Activated CD4-positive, alpha-beta T cell treated with anti-CD3 and anti-CD28 coated beads, Interleukin-2, amount 50 U/mL, for 4 hours (primary cell): Measurements from ENCODE around the gene ILK.

Experiments
- DNase-seq, 2 experiments: peaks; one replicate each; pipeline ENCODE4 v3.0.0-alpha.2; 2020

ILK gene

DNA sequence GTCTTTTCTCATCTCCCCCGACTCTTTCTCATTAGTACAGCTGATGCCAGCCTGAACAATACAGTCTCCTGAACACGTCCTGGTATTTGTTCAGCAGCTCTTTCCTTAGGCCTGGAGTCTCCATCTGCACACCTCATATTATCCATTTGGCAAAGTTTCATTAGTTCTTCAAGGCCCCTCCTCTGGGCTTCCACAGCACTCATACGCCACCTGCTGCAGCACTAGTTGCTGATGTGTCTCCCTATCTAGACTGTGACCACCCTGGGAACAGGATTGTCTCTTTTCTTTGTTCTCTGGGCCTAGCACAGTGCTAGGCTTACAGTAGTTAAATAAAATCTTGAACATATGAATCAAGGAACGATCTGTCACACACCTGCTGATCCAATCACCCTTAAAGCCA lies 34.9 kb downstream of the ILK start:
- no peak for DNase-seq

DNA sequence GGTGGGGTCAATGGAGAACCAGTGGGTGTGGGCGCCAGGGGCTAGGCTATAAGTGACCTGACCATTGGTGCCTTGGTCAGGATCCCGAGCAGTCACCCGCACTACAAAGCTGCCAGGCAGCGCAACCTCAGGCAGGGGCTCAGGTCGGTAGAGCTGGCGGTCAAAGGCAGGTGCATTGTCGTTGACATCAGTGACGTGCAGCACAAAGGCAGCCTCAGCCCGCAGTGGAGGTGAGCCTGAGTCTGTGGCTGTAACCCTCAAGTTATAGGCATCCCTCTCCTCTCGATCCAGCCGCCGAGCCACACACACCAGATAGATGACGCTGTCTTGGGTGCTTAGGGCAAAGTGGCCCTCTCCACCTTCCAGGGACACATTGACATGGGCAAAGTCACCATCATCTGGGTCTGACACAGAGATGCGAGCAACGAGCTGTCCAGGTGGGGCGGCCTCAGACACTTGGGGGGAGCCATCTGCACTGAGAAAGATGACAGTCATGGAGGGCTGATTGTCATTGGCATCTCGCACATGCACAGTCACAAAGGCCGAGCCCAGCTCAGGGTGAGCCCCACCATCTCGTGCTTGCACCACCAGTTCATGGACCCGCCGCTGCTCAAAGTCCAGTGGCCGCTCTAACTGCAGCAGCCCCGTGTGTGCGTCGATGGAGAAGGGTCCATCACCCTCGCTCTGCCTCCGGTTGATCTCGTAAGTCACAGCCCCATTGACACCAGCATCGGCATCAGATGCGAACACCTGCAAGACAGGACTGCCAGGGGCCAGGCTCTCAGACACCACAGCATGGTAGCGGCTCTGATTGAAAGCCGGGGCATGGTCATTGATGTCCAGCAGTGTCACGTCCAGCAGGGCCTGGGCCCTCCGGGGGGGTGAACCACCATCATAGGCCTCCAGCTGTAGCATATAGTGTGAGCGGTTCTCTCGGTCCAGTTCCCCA lies 36.7 kb downstream of the ILK start:
- DNase-seq = no peak

DNA sequence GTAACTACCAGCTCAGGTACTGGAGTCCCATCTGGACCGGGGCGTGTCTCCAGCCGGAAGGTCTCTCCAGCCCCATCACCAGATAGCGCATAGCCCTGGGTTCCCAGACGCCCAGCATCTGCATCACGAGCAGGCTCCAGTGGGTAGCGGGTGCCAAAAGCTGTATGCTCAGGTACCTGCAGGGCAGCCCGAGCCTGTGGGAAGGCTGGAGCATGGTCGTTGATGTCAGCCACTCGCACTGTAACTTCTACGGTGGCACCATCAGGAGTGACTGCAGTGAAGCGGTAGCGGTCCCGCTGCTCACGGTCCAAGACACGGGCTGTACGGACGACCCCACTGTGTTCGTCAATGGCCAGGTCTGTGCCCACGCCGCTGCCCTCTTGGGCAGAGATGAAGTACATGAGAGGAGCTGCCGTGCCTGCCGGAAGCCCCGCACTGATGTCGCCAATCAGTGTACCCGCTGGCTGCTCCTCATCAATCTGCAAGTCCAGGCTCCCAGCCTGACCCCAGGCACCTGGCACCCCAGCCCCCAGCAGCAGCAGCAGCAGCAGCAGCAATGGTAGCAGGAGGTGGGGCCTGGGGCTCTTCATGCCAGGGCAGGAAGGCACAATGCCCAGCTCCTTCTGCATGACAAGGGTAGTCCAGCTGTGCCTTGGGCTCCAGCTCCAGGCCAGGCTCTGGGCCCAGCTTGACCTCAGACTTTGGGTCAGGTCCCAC lies 37.6 kb downstream of the ILK start:
- DNase-seq = no peak

DNA sequence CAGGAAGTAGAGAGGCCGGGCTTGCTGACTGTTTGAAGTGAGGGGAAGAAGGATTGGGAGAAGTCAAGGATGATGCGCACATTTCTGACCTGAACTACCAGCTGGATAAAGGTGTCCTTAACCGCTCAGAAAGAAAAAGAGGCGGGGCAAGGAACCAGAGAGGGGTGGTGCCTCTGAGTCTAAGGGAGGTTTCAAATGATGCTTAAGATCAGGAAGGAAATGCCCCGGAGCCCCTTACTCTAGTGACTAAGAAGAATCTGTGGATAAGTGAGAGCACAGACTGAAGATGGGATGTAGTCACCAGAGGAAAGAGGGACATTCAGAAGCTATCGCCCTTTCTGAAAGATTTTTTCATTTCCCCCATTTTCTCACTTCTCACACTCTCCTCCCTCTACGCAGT lies 39.4 kb downstream of the ILK start:
- DNase-seq = no peak

DNA sequence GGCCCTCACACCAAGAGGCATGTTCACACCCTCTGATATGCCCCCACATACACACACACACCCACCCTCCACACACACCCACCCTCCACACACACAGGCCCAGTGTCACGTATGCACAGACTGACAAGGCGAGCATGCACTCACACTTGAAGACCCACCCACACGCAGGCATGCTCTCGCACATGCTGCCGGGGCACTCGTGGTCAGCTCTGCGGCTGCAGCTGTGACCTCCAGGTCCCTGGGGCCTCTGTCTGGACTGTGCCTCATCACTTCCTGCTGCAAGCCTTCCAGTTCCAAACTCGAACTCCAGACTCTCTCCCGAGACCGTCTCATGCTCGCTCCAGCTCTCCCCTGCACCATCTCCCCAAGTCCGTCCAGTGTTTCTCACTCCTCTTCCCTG lies 42.5 kb downstream of the ILK start:
- no peak for DNase-seq

DNA sequence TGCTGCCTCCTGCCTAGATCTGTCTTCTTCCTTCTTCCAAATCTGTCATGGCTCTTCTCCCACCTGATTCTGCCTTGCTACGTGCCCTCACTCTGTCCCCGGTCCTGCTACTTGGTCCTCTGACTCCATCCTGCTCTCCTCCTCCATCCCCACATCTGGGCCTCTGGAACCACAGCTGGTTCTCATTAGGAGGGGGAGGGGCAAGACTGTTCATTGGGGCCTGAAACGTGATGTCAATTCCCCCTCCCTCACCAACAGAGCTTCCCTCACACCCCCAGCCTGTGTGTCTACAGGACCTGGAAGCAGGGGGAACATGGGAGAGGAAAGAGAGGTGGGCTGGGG lies 43.0 kb downstream of the ILK start:
- DNase-seq = no peak

DNA sequence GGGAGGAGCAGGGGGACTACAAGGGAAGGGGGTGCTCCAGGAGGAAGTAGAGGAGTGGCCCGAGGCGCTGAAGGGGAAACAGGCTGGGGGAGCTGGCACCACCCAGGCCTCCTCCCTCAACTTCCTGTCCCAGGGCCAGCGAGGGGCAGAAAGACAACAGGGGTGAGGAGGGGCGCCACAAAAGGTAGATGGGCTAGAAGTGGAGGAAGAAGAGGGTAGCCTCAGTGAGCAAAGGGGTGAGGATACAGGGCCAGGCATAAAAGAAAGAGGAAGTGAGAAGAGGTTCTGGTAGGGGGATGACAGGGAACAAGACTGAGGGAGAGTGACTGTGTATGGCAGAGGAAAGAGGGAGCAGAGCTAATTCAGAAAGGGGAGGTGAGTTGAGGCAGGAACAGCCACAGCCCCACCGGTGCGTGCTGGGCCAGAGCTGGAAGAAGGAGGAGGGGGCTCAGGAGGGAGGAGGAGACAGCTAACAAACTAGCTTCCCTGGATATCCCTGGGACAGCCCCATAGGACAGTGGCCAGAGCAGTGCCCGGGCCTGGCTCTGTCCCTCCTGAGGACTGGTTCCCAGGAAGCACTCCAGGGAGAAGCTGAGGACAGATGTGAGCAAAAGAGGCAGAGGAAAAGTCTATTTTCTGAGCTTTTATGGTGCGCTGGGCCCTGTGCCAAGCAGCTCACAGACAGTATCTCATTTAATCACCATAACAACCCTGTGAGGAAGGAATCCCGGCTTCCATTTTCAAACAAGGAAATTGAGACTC lies 43.5 kb downstream of the ILK start:
- DNase-seq = no peak

DNA sequence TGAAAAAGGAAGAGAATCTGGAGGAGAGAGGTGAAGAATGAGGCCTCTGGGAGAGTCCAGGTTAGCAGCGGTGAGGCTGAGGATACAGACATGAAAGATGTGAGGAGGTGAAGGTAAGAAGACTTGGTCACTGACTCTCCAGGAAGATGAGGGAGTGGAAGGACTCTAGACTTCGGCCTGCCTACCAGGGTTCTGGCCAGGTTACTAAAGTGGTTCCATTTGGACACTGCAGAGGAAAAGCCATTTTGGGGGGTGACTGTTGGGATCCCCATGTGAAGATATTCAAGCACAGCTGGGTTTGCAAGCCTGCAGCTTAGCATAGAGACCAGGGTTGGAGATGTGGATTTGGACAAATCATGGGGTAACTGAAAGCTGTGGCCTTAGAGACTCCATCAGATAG lies 44.3 kb downstream of the ILK start:
- DNase-seq = no peak

DNA sequence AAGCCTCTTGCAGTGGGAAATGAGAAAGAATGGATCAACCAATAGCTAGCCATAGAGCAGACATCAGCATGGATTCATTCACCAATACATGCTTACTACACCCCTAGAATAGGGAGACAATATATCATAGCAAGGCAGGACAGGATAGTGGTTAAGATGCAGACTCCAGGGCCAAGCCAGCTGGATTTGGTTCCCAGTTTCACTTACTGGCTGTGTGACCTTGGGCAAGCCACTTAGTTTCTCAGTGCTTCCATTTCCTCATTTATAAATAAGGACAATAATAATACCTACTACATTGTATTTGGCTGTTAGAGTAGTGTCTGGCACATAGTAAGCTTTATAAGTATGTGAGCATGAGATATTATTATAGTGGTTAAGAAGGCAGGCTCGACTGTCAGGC lies 44.9 kb downstream of the ILK start:
- DNase-seq = no peak

DNA sequence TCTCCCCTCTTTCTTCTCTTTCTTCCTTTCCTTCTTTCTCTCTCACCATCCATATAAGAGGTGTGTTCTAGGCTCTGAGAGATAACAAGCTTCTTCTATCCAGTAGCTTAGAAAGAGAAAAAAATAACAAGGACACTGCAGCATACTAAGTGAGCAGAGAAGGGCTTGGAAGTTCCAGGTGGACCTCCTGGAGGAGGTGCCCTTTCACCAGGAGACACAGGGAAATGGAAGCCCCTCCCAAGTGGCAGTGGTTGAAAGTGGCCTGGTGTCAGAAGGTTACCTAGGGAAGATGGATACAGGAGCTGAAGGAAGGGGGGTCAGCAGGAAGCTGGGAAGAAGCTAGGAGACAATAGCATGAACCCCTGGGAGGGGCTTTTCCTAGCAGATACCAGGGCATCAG lies 46.5 kb downstream of the ILK start:
- no peak for DNase-seq

DNA sequence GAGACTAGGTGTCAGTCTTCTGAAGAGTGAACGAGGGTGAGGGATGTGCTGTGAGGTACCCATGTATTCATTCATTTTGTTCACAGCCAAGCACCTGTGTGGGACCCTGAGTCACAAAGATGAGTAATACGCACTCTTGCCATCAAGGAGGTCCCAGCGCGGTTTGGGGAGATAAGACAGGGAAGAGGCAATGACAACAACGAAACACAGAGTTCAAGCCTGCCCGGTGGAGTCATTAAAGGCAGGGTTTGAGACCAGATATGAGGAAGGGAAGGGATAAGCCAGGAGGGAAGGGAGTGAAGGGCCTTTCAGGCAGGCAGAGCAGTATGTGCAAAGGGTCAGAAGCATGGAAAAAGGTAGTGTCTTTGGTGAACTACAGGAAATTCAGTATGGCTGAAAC lies 47.4 kb downstream of the ILK start:
- DNase-seq = peak in 1 of 2 experiments; percentile 12

DNA sequence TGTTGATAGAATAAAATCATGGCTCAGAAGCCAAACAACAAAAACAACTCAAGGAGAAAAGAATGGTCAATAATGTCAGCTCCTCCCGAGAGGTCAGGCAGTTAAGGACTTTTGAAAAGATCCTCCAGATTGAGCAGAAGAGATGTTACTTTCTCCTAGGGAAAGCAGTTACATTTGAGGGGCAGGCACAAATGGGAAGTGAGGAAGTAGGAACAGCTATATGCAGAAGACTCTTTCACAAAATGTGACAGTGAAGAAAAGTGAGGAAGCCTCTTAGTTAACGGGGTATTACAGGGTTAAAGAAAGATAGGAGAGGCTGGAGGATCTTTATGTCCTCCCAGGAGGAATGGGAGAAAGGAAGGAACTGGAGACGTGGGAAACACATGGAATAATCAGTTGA lies 48.6 kb downstream of the ILK start:
- no peak for DNase-seq

DNA sequence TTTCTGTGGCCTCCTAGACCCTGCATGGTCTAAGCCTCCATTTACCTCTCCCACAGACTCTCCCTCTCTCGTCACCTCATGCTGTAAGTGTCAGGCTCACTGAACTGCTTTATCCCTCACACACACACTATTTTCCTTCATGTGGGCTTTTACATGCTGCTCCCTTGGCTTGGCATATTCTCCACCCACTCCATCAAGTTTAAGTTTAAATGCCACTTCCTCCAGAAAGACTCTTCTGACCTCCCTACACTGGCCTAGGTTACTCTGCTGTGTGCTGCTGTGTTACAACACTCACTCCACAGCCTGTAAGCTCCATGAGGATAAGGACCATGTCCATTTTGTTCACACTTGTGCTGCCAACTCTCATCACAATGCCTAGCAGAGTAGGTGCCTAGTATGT lies 49.5 kb downstream of the ILK start:
- DNase-seq = no peak

DNA sequence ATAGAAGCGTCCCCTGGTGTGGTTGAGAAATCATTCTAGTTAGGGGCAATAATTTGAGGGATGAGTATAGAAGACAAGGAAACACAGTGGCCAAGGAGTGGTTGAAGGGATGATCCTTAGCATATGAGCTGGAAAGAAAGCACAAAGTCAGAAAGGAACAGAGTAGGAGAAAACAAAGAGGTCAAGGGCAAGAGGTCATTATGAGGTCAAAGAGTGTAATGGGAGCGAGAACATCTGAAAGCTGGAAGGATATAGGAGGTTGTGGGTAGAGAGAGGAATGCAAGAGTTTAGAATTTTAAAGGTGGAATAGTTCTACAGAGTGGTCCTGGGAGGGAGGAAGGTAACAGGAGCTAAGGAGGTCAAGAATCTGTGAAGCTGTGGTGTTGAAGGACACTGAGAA lies 50.1 kb downstream of the ILK start:
- DNase-seq = no peak

DNA sequence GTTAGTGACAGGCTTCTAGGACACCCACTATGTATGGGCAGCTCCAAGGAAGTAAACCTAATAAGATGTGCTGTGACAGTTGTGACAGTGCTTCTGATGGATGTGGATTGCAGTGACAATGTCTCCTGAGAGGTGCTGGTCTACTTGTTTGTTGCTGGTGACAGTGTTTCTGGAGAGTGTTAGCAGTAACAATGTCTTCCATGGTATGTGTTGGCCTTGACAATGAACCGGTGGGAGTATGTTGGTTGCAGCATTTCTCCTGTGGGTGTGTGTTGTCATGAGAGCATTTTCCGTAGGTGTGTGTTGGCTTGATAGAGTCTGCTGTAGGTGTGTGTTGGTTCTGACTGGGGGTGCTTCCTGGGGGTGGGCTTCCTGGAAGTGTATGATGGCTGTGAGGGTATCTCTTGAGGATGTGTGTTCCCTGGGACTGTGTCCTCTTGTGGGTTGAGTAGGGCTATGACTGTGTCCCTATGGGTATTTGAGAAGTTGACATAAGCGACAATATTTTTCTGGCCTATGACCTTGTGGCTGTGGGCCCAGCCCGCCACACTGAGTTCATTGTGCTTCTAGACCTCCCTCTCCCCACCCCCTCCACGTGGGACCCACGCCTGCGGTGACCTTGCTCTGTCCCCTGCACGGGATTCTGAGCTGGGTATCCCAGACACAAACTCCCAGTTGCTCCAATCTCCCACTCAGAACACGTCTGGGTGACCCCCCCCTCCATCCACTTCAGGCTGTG lies 50.9 kb downstream of the ILK start:
- DNase-seq = no peak

DNA sequence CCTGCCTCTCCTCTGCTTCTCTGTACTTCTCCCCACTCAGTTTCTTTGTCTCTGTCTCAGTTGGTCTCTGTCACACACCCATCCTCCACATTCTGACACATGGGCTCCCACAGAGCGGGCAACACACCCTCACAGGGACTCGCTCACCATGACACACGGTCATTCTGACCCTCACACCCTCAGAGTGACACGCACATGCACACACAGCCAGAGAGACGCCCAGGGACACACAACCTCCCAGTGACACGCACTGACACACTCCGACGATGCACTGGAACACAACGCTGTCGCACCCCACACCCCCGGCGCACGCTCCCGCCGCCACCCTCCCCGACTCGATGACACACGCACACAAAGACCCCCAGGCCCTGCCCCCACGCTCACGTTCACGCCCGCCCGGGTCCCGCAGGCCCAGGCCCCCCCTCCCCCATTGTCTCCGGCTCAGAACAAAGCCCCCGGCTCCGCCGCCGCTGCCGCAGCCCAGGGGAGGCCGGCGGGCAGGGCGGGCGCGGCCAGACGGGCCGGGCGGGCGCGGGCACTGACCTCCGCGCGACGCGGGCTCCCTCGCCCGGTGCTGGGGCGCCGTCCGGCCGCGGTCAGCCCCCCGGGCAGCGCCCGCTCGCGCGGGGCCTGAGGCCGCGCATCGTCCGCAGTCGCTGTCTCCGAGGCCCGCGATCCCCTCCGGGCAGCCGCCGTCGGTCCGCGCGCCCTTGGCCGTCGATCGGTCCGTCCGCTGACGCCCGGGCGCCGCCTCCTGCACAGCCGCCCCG lies 51.6 kb downstream of the ILK start:
- peak; percentile 26 to 31 for DNase-seq

DNA sequence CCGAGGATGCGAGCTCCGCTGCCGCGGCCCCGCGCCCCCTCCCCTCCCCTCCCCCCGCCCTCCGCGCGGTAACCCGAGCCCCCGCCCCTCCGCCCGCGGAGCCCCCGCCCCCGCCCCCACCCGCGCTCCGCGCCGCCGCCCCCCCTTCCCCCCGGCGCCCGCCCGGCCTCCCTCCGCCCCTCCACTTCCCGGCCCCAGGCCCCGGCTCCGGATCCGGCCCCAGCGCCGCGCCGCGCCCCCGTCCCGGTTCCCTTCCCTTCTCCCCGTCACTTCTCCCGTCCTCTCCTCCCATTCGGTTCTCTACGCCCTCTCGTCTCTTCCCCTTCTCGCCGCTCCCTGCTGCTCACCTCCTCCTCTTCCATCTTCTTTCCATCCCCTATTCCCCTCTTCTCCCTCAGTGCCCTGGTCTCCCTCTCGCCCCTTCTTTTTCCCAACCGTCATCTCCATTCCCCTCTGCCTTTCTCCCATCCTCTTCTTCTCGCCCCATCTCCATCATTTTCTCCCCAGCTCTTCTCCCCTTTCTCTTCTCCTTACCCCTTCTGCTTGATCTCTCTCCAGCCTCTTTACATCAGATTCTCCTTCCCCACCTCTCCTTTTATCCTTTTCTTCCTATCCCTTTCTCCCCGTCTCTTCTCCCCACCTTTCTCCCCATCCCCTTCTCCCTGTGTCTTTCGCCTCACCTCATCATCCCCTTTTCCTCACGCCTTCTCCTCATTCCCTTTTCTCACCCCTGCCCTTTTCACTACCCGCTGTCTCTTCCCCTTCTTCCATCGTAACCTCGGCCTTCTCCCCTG lies 52.4 kb downstream of the ILK start, which contains the start of gene DCHS1:
DCHS1 (minus strand) TSS at position 20 of the 794 bp plus-strand sequence. CDS start 14,196 bp downstream, outside the sequence.
- DNase-seq = no peak

DNA sequence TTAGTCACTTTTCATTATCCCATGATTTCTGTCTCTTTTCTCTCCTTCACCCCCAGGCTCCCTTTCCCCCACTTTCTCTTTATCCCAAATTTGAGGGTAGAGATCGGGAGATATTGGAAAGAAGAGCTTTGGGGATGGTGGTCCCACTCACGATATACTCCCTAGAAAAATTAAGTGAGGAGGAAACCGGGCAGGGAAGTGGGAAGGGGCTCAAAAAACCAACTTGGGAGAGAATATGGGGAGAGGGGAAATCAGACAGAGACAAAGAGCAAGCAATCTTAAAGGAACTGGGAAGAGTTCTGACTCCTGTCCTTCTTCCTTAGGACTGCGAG lies 53.0 kb downstream of the ILK start:
- DNase-seq = no peak

DNA sequence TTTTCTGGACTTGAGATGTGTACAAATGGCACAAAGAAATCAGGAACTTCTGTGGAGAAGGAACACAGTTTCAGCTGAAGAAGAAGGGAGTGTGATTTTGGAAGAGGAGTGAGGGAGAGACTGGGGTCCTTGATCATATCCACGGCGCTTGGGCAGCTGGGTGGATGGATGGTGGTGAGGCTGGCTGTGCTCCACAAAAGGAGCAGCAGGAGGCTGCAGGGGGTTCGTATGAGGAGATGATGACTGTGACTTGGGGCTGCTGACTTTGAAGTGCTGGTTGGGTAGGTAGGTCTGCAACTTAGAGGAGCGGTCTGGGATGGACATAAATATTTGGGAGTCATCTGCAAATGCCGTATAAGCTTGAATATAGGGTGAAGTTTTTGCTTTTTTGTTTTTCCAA lies 53.4 kb downstream of the ILK start:
- DNase-seq = no peak

DNA sequence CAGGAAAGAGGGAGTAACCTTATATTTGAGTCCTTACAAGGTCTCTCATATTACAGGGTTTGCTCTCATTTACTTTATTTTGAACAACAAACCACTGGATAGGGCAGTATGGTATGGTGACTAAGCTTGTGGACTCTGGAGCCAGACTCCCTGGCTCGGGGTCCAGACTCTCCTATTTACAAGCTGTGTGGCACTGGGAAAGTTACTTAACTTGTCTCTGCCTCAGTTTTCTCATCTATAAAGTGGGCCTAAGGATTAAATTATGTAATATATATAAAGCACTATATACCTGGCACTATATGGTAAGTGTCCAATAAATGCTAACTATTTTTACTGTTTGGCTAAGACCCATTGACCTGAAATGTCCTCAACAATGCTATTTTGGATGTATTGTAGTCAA lies 53.8 kb downstream of the ILK start:
- no peak for DNase-seq

DNA sequence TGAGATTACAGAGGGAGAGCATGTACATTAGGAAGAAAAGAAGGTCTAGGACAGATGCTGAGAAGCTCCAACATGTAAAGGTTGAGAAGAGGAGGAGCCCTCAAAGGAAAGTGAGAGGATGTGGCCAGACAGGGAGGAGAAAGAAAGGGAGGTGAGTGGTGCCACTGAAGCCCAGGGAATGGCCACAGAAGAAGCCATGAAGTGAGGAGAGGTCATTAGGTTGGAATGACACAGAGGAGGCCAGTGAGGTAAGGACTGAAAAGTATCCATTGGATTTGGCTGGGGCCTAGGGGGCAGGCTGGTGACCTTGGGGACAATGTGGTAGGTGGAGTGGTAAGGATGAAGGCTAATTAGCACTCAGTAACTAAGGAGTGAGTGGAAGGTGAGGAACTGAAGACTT lies 55.1 kb downstream of the ILK start:
- no peak for DNase-seq
